Endothelial cell of umbilical vein (primary cell): Measurements from ENCODE around the gene PSG6. TPM values are rescaled to one million over a fixed set of nuclear protein-coding genes. Genes with fewer than 3 reads are reported as not detected.
"Not testable (repeated sequence)": the region's sequence is repeated elsewhere in the genome, so short reads cannot be mapped to it uniquely, and the experiment has no call there.

Source experiments
- BruUV-seq: library from RNA; stranded (reverse); fragments of 400-500 nt; replicated peaks from 2 replicates; lab custom pipeline; 2021; lab: Mats Ljungman, UMichigan
- CTCF ChIA-PET: fragments of 300-600, 350-600 bp; sonication (Branson Sonifier 250); formaldehyde crosslinking; loops from one replicate; lab custom pipeline; 2021; ENCODE audit warnings: antibody characterized with exemption, inconsistent platforms; lab: Charles Lee
- POLR2A ChIA-PET: fragments of 300-600, 350-600 bp; sonication (Branson Sonifier 250); formaldehyde crosslinking; loops from one replicate; lab custom pipeline; 2021; ENCODE audit warnings: antibody characterized with exemption, inconsistent platforms; lab: Charles Lee
- DNase-seq: peaks from one replicate; pipeline ENCODE4 v3.0.0-alpha.2; 2011; ENCODE audit warnings: low read depth, low spot score
- FAIRE-seq: peaks from 2 replicates; lab custom pipeline; 2011; peaks lifted over from hg19 to GRCh38; lab: Jason Lieb, UNC
- H2AFZ ChIP-seq: 2 replicates; pipeline ENCODE4 v1.6.0; 2012; ENCODE audit warnings: low read depth, low read length, control low read depth, inconsistent platforms
- H3K27ac ChIP-seq: 2 replicates; pipeline ENCODE4 v1.5.1; 2011; ENCODE audit warnings: low read depth, mild to moderate bottlenecking, control low read depth, low read length, moderate library complexity; ENCODE audit not compliant: insufficient read depth
- H3K27me3 ChIP-seq, 2 experiments: 2 replicates each; pipeline versions ENCODE4 v1.6.0 to v1.6.1; 2011; ENCODE audit warnings: low read length in 2 of 2, mixed read lengths in 1 of 2; ENCODE audit not compliant: control insufficient read depth in 2 of 2, insufficient read depth in 2 of 2
- H3K36me3 ChIP-seq, 2 experiments: 2 replicates in 1 of 2; 3 replicates in 1 of 2; pipeline ENCODE4 v1.5.1; 2011; ENCODE audit warnings: low read length in 2 of 2, mild to moderate bottlenecking in 1 of 2, moderate library complexity in 1 of 2; ENCODE audit not compliant: control insufficient read depth in 2 of 2, insufficient read depth in 2 of 2; ENCODE audit errors: extremely low read depth in 1 of 2
- H3K4me1 ChIP-seq: 3 replicates; pipeline ENCODE4 v1.5.1; 2011; ENCODE audit warnings: mild to moderate bottlenecking, low read length; ENCODE audit not compliant: control insufficient read depth, insufficient read depth; ENCODE audit errors: extremely low read depth
- H3K4me2 ChIP-seq: 2 replicates; pipeline ENCODE4 v1.6.1; 2011; ENCODE audit warnings: low read length, control low read depth, mixed read lengths; ENCODE audit not compliant: insufficient read depth
- H3K4me3 ChIP-seq, 3 experiments: fragments of 200-600 bp in 1 of 3; sonication (generic), shearing (Covaris generic) in 1 of 3; replicated peaks in 1 of 3; 2 replicates each; pipeline ENCODE4 v1.5.1; 2011 to 2016; ENCODE audit warnings: control low read depth in 3 of 3, low read length in 3 of 3, mild to moderate bottlenecking in 2 of 3, inconsistent platforms in 1 of 3, low read depth in 1 of 3, moderate library complexity in 1 of 3; ENCODE audit not compliant: insufficient read depth in 1 of 3
- H3K79me2 ChIP-seq: 2 replicates; pipeline ENCODE4 v1.6.0; 2012; ENCODE audit warnings: low read length, inconsistent platforms; ENCODE audit not compliant: control insufficient read depth, insufficient read depth
- H3K9ac ChIP-seq: replicated peaks from 2 replicates; pipeline ENCODE3; 2011; ENCODE audit warnings: low read length, control low read depth; ENCODE audit not compliant: insufficient read depth; ENCODE audit errors: extremely low read depth
- H3K9me1 ChIP-seq: replicated peaks from 3 replicates; pipeline ENCODE4 v1.6.0; 2011; ENCODE audit warnings: mild to moderate bottlenecking, low read length; ENCODE audit not compliant: control insufficient read depth, insufficient read depth; ENCODE audit errors: extremely low read depth
- H3K9me3 ChIP-seq: replicated peaks from 2 replicates; pipeline ENCODE4 v1.5.1; 2012; ENCODE audit warnings: low read length, inconsistent platforms; ENCODE audit not compliant: control insufficient read depth, insufficient read depth
- H4K20me1 ChIP-seq: replicated peaks from 2 replicates; pipeline ENCODE3; 2011; ENCODE audit warnings: mild to moderate bottlenecking, low read length; ENCODE audit not compliant: control insufficient read depth, insufficient read depth; ENCODE audit errors: extremely low read depth
- dilution Hi-C: fragments of 300-500 bp; cut with MboI; formaldehyde crosslinking; loops from one replicate; pipeline ENCODE4 v1.15.0; 2019; ENCODE audit warnings: low sequenced_read_pairs; ENCODE audit not compliant: extremely low pct_ligation_motif_present
- intact Hi-C: fragments of 100-400 bp; cut with micrococcal nuclease; formaldehyde crosslinking; loops from one replicate; pipeline ENCODE4 v1.10.0; 2022
- polyA plus RNA-seq, 4 experiments: library from polyadenylated mRNA; depleted of rRNA in 3 of 4; stranded (reverse) in 3 of 4; unstranded in 1 of 4; fragments of >200 nt; gene quantifications; 2 replicates each; pipeline versions ENCODE4 v1.2.1 to v1.2.3, GENCODE V29; 2011 to 2012; ENCODE audit warnings: missing spikeins in 1 of 4
- total RNA-seq: library from RNA; stranded (reverse); gene quantifications from 2 replicates; pipeline ENCODE4 v1.2.3, GENCODE V29; 2021

Gene PSG6
- total and polyA plus RNA-seq, 2 donors (not counting 3 experiments of a cell fraction or from before 2014, with no cell fraction given) = not detected

DNA sequence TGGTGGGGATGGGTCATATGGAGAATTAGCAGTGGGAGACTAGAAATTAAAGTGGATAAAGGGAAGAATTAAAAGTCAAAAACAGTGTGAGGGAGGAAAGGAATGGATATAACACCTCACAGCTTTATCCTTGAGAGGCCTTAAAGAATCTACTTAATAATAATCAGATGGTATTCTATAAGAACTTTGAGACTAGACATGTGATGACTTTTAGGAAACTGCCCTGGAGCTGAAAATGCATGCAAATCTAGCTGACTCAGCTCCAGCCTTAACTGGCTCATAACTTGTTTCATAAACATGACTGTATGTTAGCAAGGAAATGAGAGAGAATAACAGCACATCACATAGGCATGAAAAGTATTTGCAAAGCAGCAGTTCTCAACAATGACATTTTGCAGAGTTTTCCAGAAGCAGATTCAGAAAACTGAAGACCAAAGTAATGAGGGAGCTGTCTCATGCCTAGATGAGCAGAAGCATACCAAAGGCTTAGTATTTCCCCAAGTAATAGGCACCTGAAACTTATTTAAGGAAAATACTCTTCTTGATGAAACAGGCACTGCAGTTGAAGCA lies 29.7 kb downstream of the PSG6 start:
- H3K36me3 ChIP-seq, H3K9me1 ChIP-seq, H4K20me1 ChIP-seq, H2AFZ ChIP-seq, H3K9me3 ChIP-seq, FAIRE-seq, H3K27ac ChIP-seq, POLR2A ChIA-PET, DNase-seq, dilution Hi-C loops, H3K9ac ChIP-seq, CTCF ChIA-PET, H3K4me2 ChIP-seq, H3K79me2 ChIP-seq, H3K4me3 ChIP-seq, H3K4me1 ChIP-seq, BruUV-seq, intact Hi-C loops, H3K27me3 ChIP-seq: not testable (repeated sequence)

GRCh38 chr19:42882730-42883129 lies 35.0 kb downstream of the PSG6 start:
- H3K4me3 ChIP-seq, BruUV-seq, H3K79me2 ChIP-seq, H3K27me3 ChIP-seq, H3K36me3 ChIP-seq, CTCF ChIA-PET, dilution Hi-C loops, H3K9me1 ChIP-seq, H4K20me1 ChIP-seq, H3K9ac ChIP-seq, H3K4me1 ChIP-seq, H3K27ac ChIP-seq, FAIRE-seq, DNase-seq, intact Hi-C loops, POLR2A ChIA-PET, H3K4me2 ChIP-seq, H3K9me3 ChIP-seq, H2AFZ ChIP-seq: not testable (repeated sequence)

DNA sequence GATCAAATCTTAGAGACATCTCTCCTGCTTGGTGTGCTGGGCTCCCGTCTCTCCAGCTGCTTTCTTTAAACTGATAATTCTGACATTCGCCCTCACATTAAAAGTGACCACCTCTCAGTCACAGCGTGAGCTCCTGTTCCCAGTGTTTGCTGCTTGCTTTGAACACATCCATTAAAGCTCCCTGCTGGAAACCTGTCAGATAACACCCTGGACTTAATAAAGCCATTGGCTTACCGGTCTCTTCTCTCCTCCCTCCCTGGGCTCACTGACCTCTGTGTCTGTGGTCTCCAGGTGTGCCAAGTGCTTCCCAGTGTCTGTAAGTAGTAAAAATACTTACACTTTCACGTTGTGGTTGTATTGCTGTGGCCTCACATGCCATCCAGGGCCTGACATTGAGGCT lies 35.7 kb downstream of the PSG6 start:
- BruUV-seq, intact Hi-C loops, H3K9ac ChIP-seq, H3K9me3 ChIP-seq, H3K36me3 ChIP-seq, H3K9me1 ChIP-seq, H3K4me2 ChIP-seq, DNase-seq, H3K27me3 ChIP-seq, H3K79me2 ChIP-seq, dilution Hi-C loops, CTCF ChIA-PET, H4K20me1 ChIP-seq, FAIRE-seq, H3K4me1 ChIP-seq, POLR2A ChIA-PET, H3K4me3 ChIP-seq, H3K27ac ChIP-seq, H2AFZ ChIP-seq: not testable (repeated sequence)
